SK-N-SH (cell line): ENCODE results near the gene LRRC3C. TPM values are rescaled to one million over a fixed set of nuclear protein-coding genes. Genes with fewer than 3 reads are reported as not detected.

Experiments used
- CTCF ChIA-PET: fragments of 300-600, 350-600 bp; formaldehyde crosslinking; extraction: SDS; loops from one replicate; lab custom pipeline; 2021; lab: Yijun Ruan, JAX
- POLR2A ChIA-PET: fragments of 350-600 bp; sonication (Branson Sonifier 250); formaldehyde crosslinking; extraction: SDS; loops from one replicate; lab custom pipeline; 2020; ENCODE audit warnings: antibody characterized with exemption, inconsistent platforms; lab: Yijun Ruan, JAX
- DNase-seq: peaks from one replicate; pipeline ENCODE4 v3.0.0; 2012
- H2AFZ ChIP-seq: fragments of 200-600 bp; sonication (generic); 2 replicates; pipeline ENCODE4 v1.8.1; 2016; ENCODE audit warnings: antibody characterized with exemption, mild to moderate bottlenecking, low read depth
- H3F3A ChIP-seq: fragments of 200-600 bp; sonication (generic); replicated peaks from 2 replicates; pipeline ENCODE3; 2016; ENCODE audit warnings: antibody characterized with exemption, mild to moderate bottlenecking; ENCODE audit not compliant: insufficient read depth
- H3K27ac ChIP-seq, 2 experiments: fragments of 200-500 bp in 1 of 2; fragments of 200-600 bp in 1 of 2; sonication (Bioruptor generic) in 1 of 2; sonication (generic), shearing (Covaris generic) in 1 of 2; 2 replicates each; pipeline versions ENCODE4 v1.5.1 to v1.6.1; 2014 to 2016; ENCODE audit warnings: low read depth in 2 of 2, inconsistent platforms in 1 of 2, low read length in 1 of 2, mild to moderate bottlenecking in 1 of 2, mixed read lengths in 1 of 2
- H3K27me3 ChIP-seq: fragments of 200-600 bp; sonication (generic), shearing (Covaris generic); 2 replicates; pipeline ENCODE4 v1.6.1; 2016; ENCODE audit warnings: mixed run types; ENCODE audit not compliant: insufficient read depth
- H3K36me3 ChIP-seq, 2 experiments: fragments of 200-500 bp in 1 of 2; fragments of 200-600 bp in 1 of 2; sonication (Bioruptor generic) in 1 of 2; sonication (generic) in 1 of 2; replicated peaks in 1 of 2; 2 replicates each; pipeline versions ENCODE3 to v1.5.1; 2014 to 2016; ENCODE audit warnings: low read length in 1 of 2, mild to moderate bottlenecking in 1 of 2; ENCODE audit not compliant: insufficient read depth in 2 of 2, control insufficient read depth in 1 of 2
- H3K4me1 ChIP-seq, 2 experiments: fragments of 200-500 bp in 1 of 2; fragments of 200-600 bp in 1 of 2; sonication (Bioruptor generic) in 1 of 2; sonication (generic), shearing (Covaris generic) in 1 of 2; 2 replicates each; pipeline versions ENCODE4 v1.5.1 to v1.6.1; 2014 to 2016; ENCODE audit warnings: low read depth in 1 of 2, low read length in 1 of 2, mixed run types in 1 of 2; ENCODE audit not compliant: insufficient read depth in 2 of 2, control insufficient read depth in 1 of 2
- H3K4me2 ChIP-seq: fragments of 200-600 bp; sonication (generic), shearing (Covaris generic); 2 replicates; pipeline ENCODE4 v1.6.1; 2017; ENCODE audit warnings: mixed run types
- H3K4me3 ChIP-seq, 2 experiments: fragments of 200-500 bp in 1 of 2; fragments of 200-600 bp in 1 of 2; sonication (Bioruptor generic) in 1 of 2; sonication (generic), shearing (Covaris generic) in 1 of 2; 2 replicates each; pipeline versions ENCODE4 v1.5.1 to v1.8.1; 2014 to 2016; ENCODE audit warnings: low read depth in 2 of 2, inconsistent platforms in 1 of 2, low read length in 1 of 2, mild to moderate bottlenecking in 1 of 2, mixed read lengths in 1 of 2, moderate library complexity in 1 of 2
- H3K79me2 ChIP-seq: fragments of 200-600 bp; sonication (generic); 2 replicates; pipeline ENCODE4 v1.8.1; 2017; ENCODE audit warnings: mild to moderate bottlenecking; ENCODE audit not compliant: insufficient read depth
- H3K9ac ChIP-seq: fragments of 200-600 bp; sonication (generic); 2 replicates; pipeline ENCODE4 v1.6.1; 2017; ENCODE audit warnings: mixed run types
- H3K9me2 ChIP-seq: fragments of 200-600 bp; sonication (generic); 2 replicates; pipeline ENCODE4 v1.6.1; 2017; ENCODE audit warnings: mixed run types
- H3K9me3 ChIP-seq: fragments of 200-600 bp; sonication (generic); 2 replicates; pipeline ENCODE4 v1.6.1; 2017; ENCODE audit warnings: mixed run types, mild to moderate bottlenecking, moderate library complexity
- H4K20me1 ChIP-seq: fragments of 200-600 bp; sonication (generic); 2 replicates; pipeline ENCODE4 v1.6.1; 2017; ENCODE audit warnings: mild to moderate bottlenecking, mixed run types; ENCODE audit not compliant: insufficient read depth
- CHD2 ChIP-seq: fragments of 150-350 bp; IDR thresholded peaks from 2 replicates; pipeline ENCODE4 v1.6.1; 2018; ENCODE audit warnings: low read length; ENCODE audit not compliant: partially characterized antibody
- EP300 ChIP-seq, 2 experiments: IDR thresholded peaks; 2 replicates each; pipeline versions ENCODE4 v1.4.0 to v1.6.1; 2012; ENCODE audit warnings: borderline replicate concordance in 1 of 2, low read depth in 1 of 2, low read length in 1 of 2
- FOSL2 ChIP-seq: IDR thresholded peaks from 2 replicates; pipeline ENCODE4 v1.4.0; 2012; ENCODE audit warnings: low read depth, mild to moderate bottlenecking, moderate library complexity, borderline replicate concordance
- FOXM1 ChIP-seq: IDR thresholded peaks from 2 replicates; pipeline ENCODE4 v1.4.0; 2012; ENCODE audit warnings: low read depth, mild to moderate bottlenecking
- MEF2A ChIP-seq: IDR thresholded peaks from 2 replicates; pipeline ENCODE4 v1.4.0; 2012; ENCODE audit warnings: low read depth, borderline replicate concordance
- NFIC ChIP-seq: IDR thresholded peaks from 2 replicates; pipeline ENCODE4 v1.4.0; 2012; ENCODE audit warnings: borderline replicate concordance
- NRF1 ChIP-seq: IDR thresholded peaks from 2 replicates; pipeline ENCODE4 v1.6.1; 2012; ENCODE audit warnings: low read depth, mild to moderate bottlenecking, low read length
- RAD21 ChIP-seq: IDR thresholded peaks from 2 replicates; pipeline ENCODE4 v1.6.1; 2012; ENCODE audit warnings: mild to moderate bottlenecking, low read length
- RFX5 ChIP-seq: IDR thresholded peaks from 2 replicates; pipeline ENCODE4 v1.6.1; 2012; ENCODE audit warnings: mild to moderate bottlenecking, improper control_type of control experiment, low read length
- RXRA ChIP-seq: IDR thresholded peaks from 2 replicates; pipeline ENCODE4 v1.4.0; 2012; ENCODE audit warnings: low read depth, mild to moderate bottlenecking, borderline replicate concordance
- SIN3A ChIP-seq: IDR thresholded peaks from 2 replicates; pipeline ENCODE4 v1.6.1; 2012; ENCODE audit warnings: low read depth, mild to moderate bottlenecking, low read length, moderate library complexity, borderline replicate concordance
- SMC3 ChIP-seq: IDR thresholded peaks from 2 replicates; pipeline ENCODE4 v1.6.1; 2012; ENCODE audit warnings: low read depth, low read length, improper control_type of control experiment
- TAF1 ChIP-seq: IDR thresholded peaks from 2 replicates; pipeline ENCODE4 v1.6.1; 2012; ENCODE audit warnings: low read depth, mild to moderate bottlenecking, low read length, moderate library complexity, borderline replicate concordance
- WGBS: methylation state at CpG from one replicate; pipeline ENCODE4 v1.1.6; 2017; ENCODE audit warnings: low lambda C conversion rate; 5-methylcytosine and 5-hydroxymethylcytosine counted together
- polyA plus RNA-seq, 3 experiments: library from polyadenylated mRNA; depleted of rRNA; stranded (reverse); fragments of >200 nt; gene quantifications; 2 replicates each; pipeline ENCODE4 v1.2.3, GENCODE V29; 2012
- TF ChIP-seq, protein P1 (sequence below): IDR thresholded peaks from 2 replicates; pipeline ENCODE4 v1.6.1; 2012; ENCODE audit warnings: mild to moderate bottlenecking, low read depth, low read length, moderate library complexity
- TF ChIP-seq, protein P2 (sequence below): IDR thresholded peaks from 2 replicates; pipeline ENCODE4; 2012
- TF ChIP-seq, protein P3 (sequence below): fragments of 150-350 bp; IDR thresholded peaks from 2 replicates; pipeline ENCODE4 v1.6.1; 2017; ENCODE audit warnings: antibody characterized with exemption, low read length, low read depth, borderline replicate concordance
- TF ChIP-seq, protein P4 (sequence below): IDR thresholded peaks from 2 replicates; pipeline ENCODE4 v1.4.0; 2012; ENCODE audit warnings: low read depth
- TF ChIP-seq, protein P5 (sequence below): fragments of 200-600 bp; sonication (generic); IDR thresholded peaks from 2 replicates; pipeline ENCODE4 v1.6.1; 2017; ENCODE audit warnings: antibody characterized with exemption, mild to moderate bottlenecking, moderate library complexity

The LRRC3C gene
- polyA plus RNA-seq, 1 of the 3 experiments (the other 2 are of a cell fraction), result not detected

DNA sequence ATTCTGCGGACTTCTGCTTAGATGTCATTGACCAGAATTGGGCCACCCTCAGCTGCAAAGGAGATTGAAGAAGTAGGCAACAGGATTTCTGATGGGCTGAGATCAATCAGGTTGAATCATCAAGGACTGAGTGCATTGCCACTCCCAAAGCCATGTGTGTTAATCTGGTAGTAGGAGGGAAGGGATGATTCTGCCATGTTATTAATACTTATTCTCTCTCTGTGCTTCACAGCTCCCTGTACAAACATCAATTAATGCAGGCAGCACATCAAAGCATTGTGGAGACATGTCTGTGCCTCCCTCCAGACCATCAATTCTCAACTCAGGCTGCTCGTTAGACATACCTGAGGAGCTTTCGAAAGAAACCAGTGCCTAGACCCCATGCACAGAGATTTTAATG, 11.6 kb downstream of the LRRC3C start (continued):
- TF ChIP-seq, protein P1, sequence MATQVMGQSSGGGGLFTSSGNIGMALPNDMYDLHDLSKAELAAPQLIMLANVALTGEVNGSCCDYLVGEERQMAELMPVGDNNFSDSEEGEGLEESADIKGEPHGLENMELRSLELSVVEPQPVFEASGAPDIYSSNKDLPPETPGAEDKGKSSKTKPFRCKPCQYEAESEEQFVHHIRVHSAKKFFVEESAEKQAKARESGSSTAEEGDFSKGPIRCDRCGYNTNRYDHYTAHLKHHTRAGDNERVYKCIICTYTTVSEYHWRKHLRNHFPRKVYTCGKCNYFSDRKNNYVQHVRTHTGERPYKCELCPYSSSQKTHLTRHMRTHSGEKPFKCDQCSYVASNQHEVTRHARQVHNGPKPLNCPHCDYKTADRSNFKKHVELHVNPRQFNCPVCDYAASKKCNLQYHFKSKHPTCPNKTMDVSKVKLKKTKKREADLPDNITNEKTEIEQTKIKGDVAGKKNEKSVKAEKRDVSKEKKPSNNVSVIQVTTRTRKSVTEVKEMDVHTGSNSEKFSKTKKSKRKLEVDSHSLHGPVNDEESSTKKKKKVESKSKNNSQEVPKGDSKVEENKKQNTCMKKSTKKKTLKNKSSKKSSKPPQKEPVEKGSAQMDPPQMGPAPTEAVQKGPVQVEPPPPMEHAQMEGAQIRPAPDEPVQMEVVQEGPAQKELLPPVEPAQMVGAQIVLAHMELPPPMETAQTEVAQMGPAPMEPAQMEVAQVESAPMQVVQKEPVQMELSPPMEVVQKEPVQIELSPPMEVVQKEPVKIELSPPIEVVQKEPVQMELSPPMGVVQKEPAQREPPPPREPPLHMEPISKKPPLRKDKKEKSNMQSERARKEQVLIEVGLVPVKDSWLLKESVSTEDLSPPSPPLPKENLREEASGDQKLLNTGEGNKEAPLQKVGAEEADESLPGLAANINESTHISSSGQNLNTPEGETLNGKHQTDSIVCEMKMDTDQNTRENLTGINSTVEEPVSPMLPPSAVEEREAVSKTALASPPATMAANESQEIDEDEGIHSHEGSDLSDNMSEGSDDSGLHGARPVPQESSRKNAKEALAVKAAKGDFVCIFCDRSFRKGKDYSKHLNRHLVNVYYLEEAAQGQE, result no peak
- TF ChIP-seq SMC3 (no peak), SIN3A (no peak), EP300 (IDR thresholded peaks at IDR 0.05; ENCODE audit: borderline replicate concordance in 1 of 2, low read depth in 1 of 2, low read length in 1 of 2) (no peak), MEF2A (no peak)
- TF ChIP-seq, protein P2, sequence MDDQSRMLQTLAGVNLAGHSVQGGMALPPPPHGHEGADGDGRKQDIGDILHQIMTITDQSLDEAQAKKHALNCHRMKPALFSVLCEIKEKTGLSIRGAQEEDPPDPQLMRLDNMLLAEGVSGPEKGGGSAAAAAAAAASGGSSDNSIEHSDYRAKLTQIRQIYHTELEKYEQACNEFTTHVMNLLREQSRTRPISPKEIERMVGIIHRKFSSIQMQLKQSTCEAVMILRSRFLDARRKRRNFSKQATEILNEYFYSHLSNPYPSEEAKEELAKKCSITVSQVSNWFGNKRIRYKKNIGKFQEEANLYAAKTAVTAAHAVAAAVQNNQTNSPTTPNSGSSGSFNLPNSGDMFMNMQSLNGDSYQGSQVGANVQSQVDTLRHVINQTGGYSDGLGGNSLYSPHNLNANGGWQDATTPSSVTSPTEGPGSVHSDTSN, result no peak

DNA sequence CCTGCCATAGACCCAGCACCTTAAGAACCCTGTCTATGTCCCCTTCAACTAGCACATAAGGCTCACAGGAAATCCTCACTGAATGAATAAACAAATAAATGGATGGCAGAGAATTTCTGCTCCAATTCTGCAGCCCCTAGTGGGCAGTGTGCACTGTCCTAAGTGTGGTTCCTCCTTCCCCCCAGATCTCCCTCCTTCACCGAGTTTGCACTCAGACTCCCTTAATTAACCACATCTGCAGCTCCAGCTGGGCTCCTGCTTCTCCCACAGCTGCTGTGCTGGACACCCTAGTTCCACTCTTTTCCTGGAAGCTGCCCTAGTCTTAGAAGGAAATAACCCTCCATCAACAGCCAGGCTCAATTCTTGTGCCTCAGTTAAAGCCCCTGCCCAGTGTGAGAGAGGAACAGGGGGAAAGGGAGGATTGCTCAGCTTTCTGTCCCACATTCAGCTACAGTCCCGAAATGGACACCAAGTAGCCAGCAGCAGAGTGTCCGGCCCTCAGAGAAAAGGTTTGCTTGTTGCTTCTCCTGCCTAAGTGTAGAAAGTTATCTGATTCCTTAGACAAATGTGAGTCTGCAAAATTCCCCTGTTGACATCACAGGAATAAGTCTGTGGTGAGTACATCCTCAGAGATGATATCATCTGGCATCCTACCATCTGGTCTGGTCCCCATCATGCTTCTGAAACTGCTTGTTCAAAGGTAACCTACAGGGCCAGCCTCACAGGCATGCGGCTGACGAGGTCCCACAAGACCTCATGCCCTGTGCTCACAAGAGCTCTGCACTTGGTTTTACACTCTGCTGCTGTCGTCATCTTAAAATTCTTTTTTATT, 12.3 kb downstream of the LRRC3C start:
- Histone ChIP-seq H3K4me1 (peaks cover 9 to 14% of the 10 kb centered on the region in 2 experiments; a peak in 2 of 4 replicates), H3K9me2 (no peaks in the 10 kb centered on the region), H3K9ac (peak overlapping the region; percentile 69), H3K9me3 (no peaks in the 10 kb centered on the region), H3K27ac (peak overlapping the region; percentile 65 to 93), H3K36me3 (no peaks in the 10 kb centered on the region), H4K20me1 (no peaks in the 10 kb centered on the region), H2AFZ (peak overlapping the region; percentile 61; the same call in 1 of the 2 replicates), H3F3A (peaks cover 23% of the 10 kb centered on the region), H3K4me2 (peak overlapping the region; percentile 75), H3K27me3 (no peaks in the 10 kb centered on the region), H3K4me3 (peak overlapping the region in 1 of 2 experiments; percentile 40; a peak in 2 of 4 replicates), H3K79me2 (no peaks in the 10 kb centered on the region)
- CTCF ChIA-PET, result interaction anchor here (0.6 to 4.8 kb wide), 16 partner anchors 10 to 317 kb away, joined by 3 to 33 read pairs (median 4); partner anchors contain the start of genes GSDMA, LRRC3C, ORMDL3 and PSMD3
- WGBS, result 29% methylated on average over 6 of the region's 6 CpGs
- DNase-seq, result peak; percentile 84
- POLR2A ChIA-PET, result interaction anchor here (0.5 to 1.5 kb wide), 3 partner anchors 12 to 1071 kb away, joined by 3 to 5 read pairs (median 3); partner anchors contain the start of genes LRRC3C, ORMDL3 and PSMD3
- TF ChIP-seq TAF1 (no peak; the same call in 1 of the 2 replicates), RAD21 (peak; percentile 65), RFX5 (peak; percentile 80; the same call in 1 of the 2 replicates), NRF1 (no peak), FOSL2 (peak; percentile 72; the same call in 1 of the 2 replicates), SMC3 (peak; percentile 24; the same call in 1 of the 2 replicates), RXRA (peak; percentile 39; the same call in 1 of the 2 replicates), MEF2A (no peak), CHD2 (no peak), EP300 (IDR thresholded peaks at IDR 0.05; ENCODE audit: borderline replicate concordance in 1 of 2, low read depth in 1 of 2, low read length in 1 of 2) (0 out of 4 replicates have a peak, but pooled peaks of 1 of the 2 experiments have one; percentile 46), FOXM1 (no peak), NFIC (peak; percentile 72)
- TF ChIP-seq, protein P3, sequence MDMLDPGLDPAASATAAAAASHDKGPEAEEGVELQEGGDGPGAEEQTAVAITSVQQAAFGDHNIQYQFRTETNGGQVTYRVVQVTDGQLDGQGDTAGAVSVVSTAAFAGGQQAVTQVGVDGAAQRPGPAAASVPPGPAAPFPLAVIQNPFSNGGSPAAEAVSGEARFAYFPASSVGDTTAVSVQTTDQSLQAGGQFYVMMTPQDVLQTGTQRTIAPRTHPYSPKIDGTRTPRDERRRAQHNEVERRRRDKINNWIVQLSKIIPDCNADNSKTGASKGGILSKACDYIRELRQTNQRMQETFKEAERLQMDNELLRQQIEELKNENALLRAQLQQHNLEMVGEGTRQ, result no peak
- TF ChIP-seq, protein P2, result peak; percentile 82
- TF ChIP-seq, protein P4, sequence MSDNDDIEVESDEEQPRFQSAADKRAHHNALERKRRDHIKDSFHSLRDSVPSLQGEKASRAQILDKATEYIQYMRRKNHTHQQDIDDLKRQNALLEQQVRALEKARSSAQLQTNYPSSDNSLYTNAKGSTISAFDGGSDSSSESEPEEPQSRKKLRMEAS, result peak; percentile 92
- TF ChIP-seq, protein P5, sequence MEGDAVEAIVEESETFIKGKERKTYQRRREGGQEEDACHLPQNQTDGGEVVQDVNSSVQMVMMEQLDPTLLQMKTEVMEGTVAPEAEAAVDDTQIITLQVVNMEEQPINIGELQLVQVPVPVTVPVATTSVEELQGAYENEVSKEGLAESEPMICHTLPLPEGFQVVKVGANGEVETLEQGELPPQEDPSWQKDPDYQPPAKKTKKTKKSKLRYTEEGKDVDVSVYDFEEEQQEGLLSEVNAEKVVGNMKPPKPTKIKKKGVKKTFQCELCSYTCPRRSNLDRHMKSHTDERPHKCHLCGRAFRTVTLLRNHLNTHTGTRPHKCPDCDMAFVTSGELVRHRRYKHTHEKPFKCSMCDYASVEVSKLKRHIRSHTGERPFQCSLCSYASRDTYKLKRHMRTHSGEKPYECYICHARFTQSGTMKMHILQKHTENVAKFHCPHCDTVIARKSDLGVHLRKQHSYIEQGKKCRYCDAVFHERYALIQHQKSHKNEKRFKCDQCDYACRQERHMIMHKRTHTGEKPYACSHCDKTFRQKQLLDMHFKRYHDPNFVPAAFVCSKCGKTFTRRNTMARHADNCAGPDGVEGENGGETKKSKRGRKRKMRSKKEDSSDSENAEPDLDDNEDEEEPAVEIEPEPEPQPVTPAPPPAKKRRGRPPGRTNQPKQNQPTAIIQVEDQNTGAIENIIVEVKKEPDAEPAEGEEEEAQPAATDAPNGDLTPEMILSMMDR, result peak; percentile 68
